ENCODE results near the gene TEKT5.
"Not testable (repeated sequence)": the region's sequence is repeated elsewhere in the genome, so short reads cannot be mapped to it uniquely, and the experiment has no call there.

TEKT5 gene

GRCh38 chr16:10694830-10695229 lies at the start of gene TEKT5:
Gene TEKT5 (minus strand): TSS chr16:10694930. CDS start chr16:10694873, 57 bp downstream.
- no peak for DNase-seq (ENCODE audit: low read depth in 2 of 2)

GRCh38 chr16:10743610-10744369 lies 49.1 kb upstream of the TEKT5 start, which contains the start of gene NUBP1:
Gene NUBP1 (plus strand): TSS chr16:10743842. CDS start chr16:10743864, 22 bp downstream.
- DNase-seq (ENCODE audit: low read depth in 2 of 2) = peak; percentile 93 to 94

- DNase-seq (ENCODE audit: low read depth in 2 of 2) = no peak
Observed at GRCh38 chr16:10743227-10743609, 48.5 kb upstream of the TEKT5 start.

- no peak for DNase-seq (ENCODE audit: low read depth in 2 of 2)
Observed at GRCh38 chr16:10741844-10742243, 47.1 kb upstream of the TEKT5 start.

GRCh38 chr16:10741249-10741648 lies 46.5 kb upstream of the TEKT5 start:
- not testable (repeated sequence) for DNase-seq (ENCODE audit: low read depth in 2 of 2)

- DNase-seq (ENCODE audit: low read depth in 2 of 2) = no peak
Observed at GRCh38 chr16:10740845-10741208, 46.1 kb upstream of the TEKT5 start.

GRCh38 chr16:10740000-10740844 lies 45.5 kb upstream of the TEKT5 start:
- DNase-seq (ENCODE audit: low read depth in 2 of 2) = no peak

- DNase-seq (ENCODE audit: low read depth in 2 of 2) = no peak
Observed at GRCh38 chr16:10738231-10739077, 43.7 kb upstream of the TEKT5 start.

GRCh38 chr16:10737068-10737625 lies 42.4 kb upstream of the TEKT5 start:
- no peak for DNase-seq (ENCODE audit: low read depth in 2 of 2)

- no peak for DNase-seq (ENCODE audit: low read depth in 2 of 2)
Observed at GRCh38 chr16:10731790-10732189, 37.1 kb upstream of the TEKT5 start.

- DNase-seq (ENCODE audit: low read depth in 2 of 2) = no peak
Observed at GRCh38 chr16:10729104-10730048, 34.6 kb upstream of the TEKT5 start.

GRCh38 chr16:10728003-10728887 lies 33.5 kb upstream of the TEKT5 start:
- DNase-seq (ENCODE audit: low read depth in 2 of 2) = no peak

- DNase-seq (ENCODE audit: low read depth in 2 of 2) = no peak
Observed at GRCh38 chr16:10708969-10709368, 14.2 kb upstream of the TEKT5 start.

- DNase-seq (ENCODE audit: low read depth in 2 of 2) = no peak
Observed at GRCh38 chr16:10699756-10700155, 5.0 kb upstream of the TEKT5 start.

GRCh38 chr16:10694306-10694705 lies 424 bp downstream of the TEKT5 start:
- no peak for DNase-seq (ENCODE audit: low read depth in 2 of 2)

GRCh38 chr16:10693889-10694288 lies 841 bp downstream of the TEKT5 start:
- DNase-seq (ENCODE audit: low read depth in 2 of 2) = no peak

- no peak for DNase-seq (ENCODE audit: low read depth in 2 of 2)
Observed at GRCh38 chr16:10692470-10692869, 2.3 kb downstream of the TEKT5 start.

- DNase-seq (ENCODE audit: low read depth in 2 of 2) = no peak
Observed at GRCh38 chr16:10688726-10689125, 6.0 kb downstream of the TEKT5 start.

GRCh38 chr16:10688291-10688690 lies 6.4 kb downstream of the TEKT5 start:
- no peak for DNase-seq (ENCODE audit: low read depth in 2 of 2)

GRCh38 chr16:10685709-10686108 lies 9.0 kb downstream of the TEKT5 start:
- no peak for DNase-seq (ENCODE audit: low read depth in 2 of 2)

Data from fibroblast of skin of left biceps (primary cell).